Stimulated activated CD4-positive, alpha-beta T cell treated with anti-CD3 and anti-CD28 coated beads, Interleukin-4, amount 100 ng/mL, for 48 hours (primary cell): ENCODE results near the gene TMX2.
A peak's percentile ranks its signal among the peaks of the same experiment; 100 is the strongest.
"Not testable (repeated sequence)": the region's sequence is repeated elsewhere in the genome, so short reads cannot be mapped to it uniquely, and the experiment has no call there.

Experiments
- DNase-seq, 2 donors: peaks; one replicate each; pipeline ENCODE4 v3.0.0-alpha.2; 2020; ENCODE audit warnings: low read depth in 2 of 2

Gene TMX2

GRCh38 chr11:57712256-57713150 is at the start of gene TMX2:
TSS of gene TMX2 (plus strand) at chr11:57712593. CDS start at chr11:57712619, 26 bp downstream.
- peak; percentile 78 to 86 for DNase-seq

- DNase-seq: no peak
Observed at GRCh38 chr11:57662893-57663292, 49.5 kb upstream of the TMX2 start.

- DNase-seq: no peak
Observed at GRCh38 chr11:57663975-57664374, 48.4 kb upstream of the TMX2 start.

GRCh38 chr11:57667117-57667735 is 45.2 kb upstream of the TMX2 start:
- DNase-seq: peak; percentile 82 to 88

- DNase-seq: peak; percentile 98 to 99
Observed at GRCh38 chr11:57667736-57668433, 44.5 kb upstream of the TMX2 start, which contains the start of gene ZDHHC5. TSS of gene ZDHHC5 (plus strand) at chr11:57668114. CDS start at chr11:57673091, 4,977 bp downstream.

- DNase-seq: no peak
Observed at GRCh38 chr11:57668434-57668782, 44.0 kb upstream of the TMX2 start.

- DNase-seq: no peak
Observed at GRCh38 chr11:57674251-57674650, 38.1 kb upstream of the TMX2 start.

- DNase-seq: no peak
Observed at GRCh38 chr11:57675176-57675941, 37.0 kb upstream of the TMX2 start.

- no peak for DNase-seq
Observed at GRCh38 chr11:57679396-57679795, 33.0 kb upstream of the TMX2 start.

GRCh38 chr11:57680552-57680874 is 31.9 kb upstream of the TMX2 start:
- DNase-seq: no peak

GRCh38 chr11:57681168-57681567 is 31.2 kb upstream of the TMX2 start:
- DNase-seq: no peak

GRCh38 chr11:57690474-57690873 is 21.9 kb upstream of the TMX2 start:
- not testable (repeated sequence) for DNase-seq

GRCh38 chr11:57698843-57699365 is 13.5 kb upstream of the TMX2 start:
- DNase-seq: no peak

GRCh38 chr11:57699813-57700212 is 12.6 kb upstream of the TMX2 start:
- no peak for DNase-seq

- no peak for DNase-seq
Observed at GRCh38 chr11:57700425-57700824, 12.0 kb upstream of the TMX2 start.

GRCh38 chr11:57703341-57703740 is 9.1 kb upstream of the TMX2 start:
- no peak for DNase-seq

GRCh38 chr11:57704932-57705331 is 7.5 kb upstream of the TMX2 start:
- no peak for DNase-seq

- not testable (repeated sequence) for DNase-seq
Observed at GRCh38 chr11:57705432-57705831, 7.0 kb upstream of the TMX2 start.

- DNase-seq: no peak
Observed at GRCh38 chr11:57709802-57710367, 2.5 kb upstream of the TMX2 start.

- peak; percentile 63 to 71 for DNase-seq
Observed at GRCh38 chr11:57711414-57712255, 758 bp upstream of the TMX2 start, which contains the start of gene MED19. TSS of gene MED19 (minus strand) at chr11:57712215. CDS start at chr11:57712179, 36 bp downstream.
